Neural progenitor cell (in vitro differentiated cells): ENCODE data around the gene PBX3. TPM values are rescaled to one million over a fixed set of nuclear protein-coding genes. Genes with fewer than 3 reads are reported as not detected.

ENCODE experiments used
- DNase-seq: peaks from one replicate; pipeline ENCODE4 v3.0.0-alpha.2; 2016; ENCODE audit warnings: low spot score
- H2AFZ ChIP-seq: fragments of 200-600 bp; sonication (generic); replicated peaks from 2 replicates; pipeline ENCODE4 v1.6.1; 2016; ENCODE audit warnings: antibody characterized with exemption
- H3F3A ChIP-seq: fragments of 200-600 bp; sonication (generic); 2 replicates; pipeline ENCODE4 v1.6.1; 2016; ENCODE audit warnings: antibody characterized with exemption, low read depth
- H3K27ac ChIP-seq: fragments of 200-600 bp; sonication (generic); 2 replicates; pipeline ENCODE4 v1.5.1; 2016; ENCODE audit warnings: mild to moderate bottlenecking
- H3K27me3 ChIP-seq: fragments of 200-600 bp; sonication (generic); 2 replicates; pipeline ENCODE4 v1.6.1; 2016; ENCODE audit warnings: mild to moderate bottlenecking, moderate library complexity
- H3K36me3 ChIP-seq: fragments of 200-600 bp; sonication (generic); 2 replicates; pipeline ENCODE4 v1.5.1; 2016
- H3K4me1 ChIP-seq: fragments of 200-600 bp; sonication (generic); 2 replicates; pipeline ENCODE4 v1.6.1; 2016; ENCODE audit warnings: mixed run types
- H3K4me2 ChIP-seq: fragments of 200-600 bp; sonication (generic); 2 replicates; pipeline ENCODE4 v1.6.1; 2016
- H3K4me3 ChIP-seq: fragments of 200-600 bp; sonication (generic); 2 replicates; pipeline ENCODE4 v1.5.1; 2016
- H3K79me2 ChIP-seq: fragments of 200-600 bp; sonication (generic); 2 replicates; pipeline ENCODE4 v1.6.1; 2016; ENCODE audit warnings: low read depth
- H3K9ac ChIP-seq: fragments of 200-600 bp; sonication (generic); 2 replicates; pipeline ENCODE4 v1.6.1; 2016
- H3K9me3 ChIP-seq: fragments of 200-600 bp; sonication (generic); 2 replicates; pipeline ENCODE4 v1.5.1; 2016; ENCODE audit warnings: low read depth
- H4K20me1 ChIP-seq: fragments of 200-600 bp; sonication (generic); 2 replicates; pipeline ENCODE4 v1.6.1; 2016; ENCODE audit warnings: low read depth
- H3K27ac Mint-ChIP-seq: 3 replicates; pipeline ENCODE4 v1.8.0; 2021; ENCODE audit warnings: mixed read lengths
- H3K27me3 Mint-ChIP-seq: 2 replicates; pipeline ENCODE4 v1.8.0; 2022; ENCODE audit warnings: low read depth, mild to moderate bottlenecking, inconsistent platforms, moderate library complexity, mixed read lengths; ENCODE audit not compliant: insufficient read depth
- H3K36me3 Mint-ChIP-seq: 3 replicates; pipeline ENCODE4 v1.8.0; 2021; ENCODE audit warnings: mixed read lengths
- H3K4me1 Mint-ChIP-seq: 3 replicates; pipeline ENCODE4 v1.8.0; 2021; ENCODE audit warnings: mixed read lengths
- H3K4me3 Mint-ChIP-seq: 3 replicates; pipeline ENCODE4 v1.8.0; 2021; ENCODE audit warnings: mild to moderate bottlenecking, moderate library complexity, mixed read lengths
- H3K9me3 Mint-ChIP-seq: 3 replicates; pipeline ENCODE4 v1.8.0; 2020; ENCODE audit warnings: mixed read lengths
- EZH2 ChIP-seq: fragments of 200-600 bp; sonication (generic); IDR thresholded peaks from 2 replicates; pipeline ENCODE4 v1.6.1; 2017; ENCODE audit warnings: antibody characterized with exemption, mild to moderate bottlenecking, moderate library complexity
- EZH2phosphoT487 ChIP-seq: fragments of 200-600 bp; sonication (generic); IDR thresholded peaks from 2 replicates; pipeline ENCODE4 v1.6.1; 2017; ENCODE audit warnings: antibody characterized with exemption
- total RNA-seq: library from RNA; depleted of rRNA; stranded (reverse); fragments of >200 nt; gene quantifications from 2 replicates; pipeline ENCODE4 v1.2.3, GENCODE V29; 2015; ENCODE audit warnings: low replicate concordance
- TF ChIP-seq, protein P1 (sequence below): fragments of 200-600 bp; sonication (generic); IDR thresholded peaks from 2 replicates; pipeline ENCODE4 v1.5.1; 2017; ENCODE audit warnings: antibody characterized with exemption, mild to moderate bottlenecking

The PBX3 gene
- total RNA-seq, 1 donor from 2014 or later: 99.5 TPM

DNA sequence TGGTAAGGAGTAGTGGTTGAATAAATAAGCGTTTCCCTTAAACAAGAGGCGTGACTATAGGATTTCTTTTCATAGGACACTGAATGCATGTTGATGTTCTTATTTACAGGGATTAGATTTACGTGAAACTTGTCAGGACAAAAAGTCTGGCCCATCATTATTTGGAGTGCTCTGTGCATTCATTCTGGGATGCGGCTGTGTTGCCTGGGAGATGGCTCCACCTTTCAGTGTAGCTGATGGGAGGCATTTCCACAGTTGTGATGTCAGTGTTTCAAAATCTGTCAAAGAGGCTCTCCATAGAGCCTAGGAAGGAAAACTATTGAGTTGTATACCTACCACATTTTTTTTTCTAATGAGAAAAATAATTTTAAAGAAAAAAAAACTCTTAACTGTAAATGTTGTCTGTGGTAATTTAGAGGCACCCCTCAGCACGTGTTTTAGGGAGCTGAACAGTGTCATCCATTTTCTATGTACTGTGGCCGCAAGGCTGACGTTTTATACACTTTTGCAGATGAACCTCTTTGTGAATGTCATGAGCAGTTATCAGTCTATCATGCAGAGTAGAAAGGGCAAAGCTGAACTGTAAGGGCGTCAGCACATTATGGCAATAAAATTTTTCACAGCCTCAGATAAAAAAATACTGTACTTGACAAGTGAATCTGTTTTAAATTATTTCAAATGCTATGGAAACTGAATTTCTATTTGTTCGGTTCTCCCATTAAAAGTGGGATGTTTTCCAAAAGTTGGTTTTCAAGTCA is 202.7 kb downstream of the PBX3 start:
- no peak overlapping the region for H3K4me2 ChIP-seq
- H3K9ac ChIP-seq: no peak overlapping the region
- TF ChIP-seq, protein P1, sequence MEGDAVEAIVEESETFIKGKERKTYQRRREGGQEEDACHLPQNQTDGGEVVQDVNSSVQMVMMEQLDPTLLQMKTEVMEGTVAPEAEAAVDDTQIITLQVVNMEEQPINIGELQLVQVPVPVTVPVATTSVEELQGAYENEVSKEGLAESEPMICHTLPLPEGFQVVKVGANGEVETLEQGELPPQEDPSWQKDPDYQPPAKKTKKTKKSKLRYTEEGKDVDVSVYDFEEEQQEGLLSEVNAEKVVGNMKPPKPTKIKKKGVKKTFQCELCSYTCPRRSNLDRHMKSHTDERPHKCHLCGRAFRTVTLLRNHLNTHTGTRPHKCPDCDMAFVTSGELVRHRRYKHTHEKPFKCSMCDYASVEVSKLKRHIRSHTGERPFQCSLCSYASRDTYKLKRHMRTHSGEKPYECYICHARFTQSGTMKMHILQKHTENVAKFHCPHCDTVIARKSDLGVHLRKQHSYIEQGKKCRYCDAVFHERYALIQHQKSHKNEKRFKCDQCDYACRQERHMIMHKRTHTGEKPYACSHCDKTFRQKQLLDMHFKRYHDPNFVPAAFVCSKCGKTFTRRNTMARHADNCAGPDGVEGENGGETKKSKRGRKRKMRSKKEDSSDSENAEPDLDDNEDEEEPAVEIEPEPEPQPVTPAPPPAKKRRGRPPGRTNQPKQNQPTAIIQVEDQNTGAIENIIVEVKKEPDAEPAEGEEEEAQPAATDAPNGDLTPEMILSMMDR: no peak
- TF ChIP-seq EZH2phosphoT487 (no peak), EZH2 (no peak)
- H3K9me3 ChIP-seq: peaks cover 4% of the 10 kb centered on the region
- H3K27me3 ChIP-seq: no peaks in the 10 kb centered on the region
- H3K4me1 Mint-ChIP-seq: peaks cover 8% of the 10 kb centered on the region
- peaks cover 8% of the 10 kb centered on the region for H4K20me1 ChIP-seq
- no peak overlapping the region for H3K4me3 Mint-ChIP-seq
- no peaks in the 10 kb centered on the region for H3K36me3 ChIP-seq
- no peaks in the 10 kb centered on the region for H3K4me1 ChIP-seq
- DNase-seq: no peak
- no peak overlapping the region for H3K4me3 ChIP-seq
- H3K27me3 Mint-ChIP-seq: no peaks in the 10 kb centered on the region
- no peaks in the 10 kb centered on the region for H3K79me2 ChIP-seq
- H3K27ac ChIP-seq: no peak overlapping the region
- H2AFZ ChIP-seq: no peak overlapping the region
- H3F3A ChIP-seq: no peaks in the 10 kb centered on the region
- H3K36me3 Mint-ChIP-seq: peaks cover 17% of the 10 kb centered on the region
- no peak overlapping the region for H3K27ac Mint-ChIP-seq
- peaks cover 9% of the 10 kb centered on the region for H3K9me3 Mint-ChIP-seq

- peaks cover 8% of the 10 kb centered on the region for H4K20me1 ChIP-seq
- H3K36me3 Mint-ChIP-seq: peaks cover 10% of the 10 kb centered on the region
- H3K36me3 ChIP-seq: no peaks in the 10 kb centered on the region
- no peak overlapping the region for H2AFZ ChIP-seq
- H3K9me3 Mint-ChIP-seq: peaks cover 4% of the 10 kb centered on the region
- H3K4me1 Mint-ChIP-seq: peaks cover 12% of the 10 kb centered on the region
- H3K4me3 ChIP-seq: no peak overlapping the region
- H3K4me2 ChIP-seq: no peak overlapping the region
- no peak overlapping the region for H3K27ac ChIP-seq
- no peaks in the 10 kb centered on the region for H3K9me3 ChIP-seq
- no peaks in the 10 kb centered on the region for H3K4me1 ChIP-seq
- no peaks in the 10 kb centered on the region for H3K27me3 ChIP-seq
- H3K79me2 ChIP-seq: no peaks in the 10 kb centered on the region
- H3K27ac Mint-ChIP-seq: no peak overlapping the region
- H3K9ac ChIP-seq: no peak overlapping the region
- H3K4me3 Mint-ChIP-seq: no peak overlapping the region
- no peaks in the 10 kb centered on the region for H3K27me3 Mint-ChIP-seq
- no peaks in the 10 kb centered on the region for H3F3A ChIP-seq
- DNase-seq: no peak
- TF ChIP-seq, protein P1: no peak
- no peak for TF ChIP-seq EZH2
- TF ChIP-seq EZH2phosphoT487: no peak
These were observed 203.8 kb downstream of the PBX3 start for GRCh38 chr9:125950880-125951471.

- H3K9me3 ChIP-seq: no peaks in the 10 kb centered on the region
- no peak overlapping the region for H3K4me3 ChIP-seq
- peaks cover 7% of the 10 kb centered on the region for H3K36me3 Mint-ChIP-seq
- peaks cover 14% of the 10 kb centered on the region for H4K20me1 ChIP-seq
- H3K4me3 Mint-ChIP-seq: no peak overlapping the region
- H3K4me1 Mint-ChIP-seq: peaks cover 25% of the 10 kb centered on the region
- H3K4me1 ChIP-seq: no peaks in the 10 kb centered on the region
- no peaks in the 10 kb centered on the region for H3K36me3 ChIP-seq
- H3K4me2 ChIP-seq: no peak overlapping the region
- DNase-seq: no peak
- H3K27me3 Mint-ChIP-seq: peaks cover 3% of the 10 kb centered on the region
- H3K27ac ChIP-seq: no peak overlapping the region
- no peaks in the 10 kb centered on the region for H3K27me3 ChIP-seq
- no peak overlapping the region for H3K27ac Mint-ChIP-seq
- H3K79me2 ChIP-seq: no peaks in the 10 kb centered on the region
- H2AFZ ChIP-seq: no peak overlapping the region
- no peaks in the 10 kb centered on the region for H3K9me3 Mint-ChIP-seq
- TF ChIP-seq, protein P1: no peak
- TF ChIP-seq EZH2phosphoT487: no peak
- no peak for TF ChIP-seq EZH2
- no peak overlapping the region for H3K9ac ChIP-seq
- H3F3A ChIP-seq: no peaks in the 10 kb centered on the region
These were observed 206.3 kb downstream of the PBX3 start for GRCh38 chr9:125953314-125954019.
